OCI-LY3 (cell line): ENCODE measurements around the gene FANCB.

Experiments used
- CTCF ChIP-seq: fragments of 200-600, 300-600 bp; sonication (generic); IDR thresholded peaks from 2 replicates; pipeline ENCODE4 v1.5.1; 2014; ENCODE audit warnings: antibody characterized with exemption, low read length, low read depth
- EZH2phosphoT487 ChIP-seq: fragments of 200-600 bp; shearing (Covaris generic); IDR thresholded peaks from 2 replicates; pipeline ENCODE4 v1.6.1; 2018; ENCODE audit warnings: antibody characterized with exemption, mixed run types, low read depth

GRCh38 chrX:14826319-14826718, 46.5 kb downstream of the FANCB start:
- TF ChIP-seq CTCF, result no peak
- TF ChIP-seq EZH2phosphoT487, result no peak
